Brain microvascular endothelial cell (primary cell): Measurements from ENCODE around the gene TFB1M.
A peak's percentile ranks its signal among the peaks of the same experiment; 100 is the strongest.
"Not testable (repeated sequence)": the region's sequence is repeated elsewhere in the genome, so short reads cannot be mapped to it uniquely, and the experiment has no call there.

Experiments
- DNase-seq: peaks from one replicate; pipeline ENCODE4 v3.0.0-alpha.2; 2020
- H3K27ac ChIP-seq: fragments of 250-450 bp; sonication (Bioruptor Pico); 2 replicates; pipeline ENCODE4 v1.5.1; 2020; ENCODE audit warnings: mild to moderate bottlenecking, moderate library complexity
- H3K27me3 ChIP-seq: fragments of 250-450 bp; sonication (Bioruptor Pico); replicated peaks from 2 replicates; pipeline ENCODE4 v1.5.1; 2020; ENCODE audit warnings: mild to moderate bottlenecking
- H3K36me3 ChIP-seq: fragments of 250-450 bp; sonication (Bioruptor Pico); replicated peaks from 2 replicates; pipeline ENCODE4 v1.5.1; 2020; ENCODE audit warnings: mild to moderate bottlenecking
- H3K4me3 ChIP-seq: 2 replicates; pipeline ENCODE4 v1.5.1; 2011; ENCODE audit warnings: low read depth, mild to moderate bottlenecking, control low read depth, low read length, moderate library complexity
- in situ Hi-C: cut with HindIII; loops from 2 replicates; pipeline ENCODE4 v1.10.0; 2017; ENCODE audit warnings: low sequenced_read_pairs, low pct_ligation_motif_present
- TF ChIP-seq, protein P1 (sequence below): IDR thresholded peaks from 2 replicates; pipeline ENCODE4 v1.5.1; 2011; ENCODE audit warnings: low read depth, mild to moderate bottlenecking, moderate library complexity, low read length, control low read depth, inconsistent platforms; ENCODE audit errors: missing control alignments

Gene TFB1M

DNA sequence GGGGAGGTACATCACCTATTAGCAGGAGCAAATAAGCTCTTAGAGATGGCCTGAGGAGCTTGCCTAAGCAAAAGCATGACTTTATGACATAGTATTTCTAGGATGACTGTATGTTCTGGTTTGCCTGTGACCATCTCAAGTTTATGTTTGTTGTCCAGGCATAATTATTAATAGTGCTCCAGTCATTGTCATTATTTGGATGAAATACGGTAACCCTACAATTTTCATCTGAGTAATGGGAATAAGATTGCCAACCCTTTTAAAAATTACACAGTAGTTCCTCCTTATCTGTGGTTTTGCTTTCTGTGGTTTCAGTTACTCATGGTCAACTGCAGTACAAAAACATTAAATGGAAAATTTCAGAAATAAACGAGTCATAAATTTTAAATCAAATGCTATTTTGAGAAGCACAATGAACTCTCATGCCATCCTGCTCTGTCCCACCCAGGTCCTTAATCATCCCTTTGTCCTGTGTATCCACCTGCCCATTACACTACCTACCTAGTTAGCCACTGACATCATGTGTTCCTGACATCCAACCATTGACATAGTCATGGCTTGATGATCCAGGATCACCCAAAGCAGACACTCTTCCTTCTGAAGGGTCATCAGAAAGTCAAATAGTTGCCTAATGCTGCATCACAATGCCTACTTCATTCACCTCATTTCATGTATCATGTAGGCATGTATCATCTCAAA is 27.0 kb upstream of the TFB1M start:
- H3K36me3 ChIP-seq, result no peaks in the 10 kb centered on the region
- H3K4me3 ChIP-seq, result no peak overlapping the region
- TF ChIP-seq, protein P1, sequence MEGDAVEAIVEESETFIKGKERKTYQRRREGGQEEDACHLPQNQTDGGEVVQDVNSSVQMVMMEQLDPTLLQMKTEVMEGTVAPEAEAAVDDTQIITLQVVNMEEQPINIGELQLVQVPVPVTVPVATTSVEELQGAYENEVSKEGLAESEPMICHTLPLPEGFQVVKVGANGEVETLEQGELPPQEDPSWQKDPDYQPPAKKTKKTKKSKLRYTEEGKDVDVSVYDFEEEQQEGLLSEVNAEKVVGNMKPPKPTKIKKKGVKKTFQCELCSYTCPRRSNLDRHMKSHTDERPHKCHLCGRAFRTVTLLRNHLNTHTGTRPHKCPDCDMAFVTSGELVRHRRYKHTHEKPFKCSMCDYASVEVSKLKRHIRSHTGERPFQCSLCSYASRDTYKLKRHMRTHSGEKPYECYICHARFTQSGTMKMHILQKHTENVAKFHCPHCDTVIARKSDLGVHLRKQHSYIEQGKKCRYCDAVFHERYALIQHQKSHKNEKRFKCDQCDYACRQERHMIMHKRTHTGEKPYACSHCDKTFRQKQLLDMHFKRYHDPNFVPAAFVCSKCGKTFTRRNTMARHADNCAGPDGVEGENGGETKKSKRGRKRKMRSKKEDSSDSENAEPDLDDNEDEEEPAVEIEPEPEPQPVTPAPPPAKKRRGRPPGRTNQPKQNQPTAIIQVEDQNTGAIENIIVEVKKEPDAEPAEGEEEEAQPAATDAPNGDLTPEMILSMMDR, result no peak
- peak; percentile 82 for DNase-seq
- peak overlapping the region; percentile 77 for H3K27ac ChIP-seq
- no peaks in the 10 kb centered on the region for H3K27me3 ChIP-seq
- in situ Hi-C loops, result no loop called here

DNA sequence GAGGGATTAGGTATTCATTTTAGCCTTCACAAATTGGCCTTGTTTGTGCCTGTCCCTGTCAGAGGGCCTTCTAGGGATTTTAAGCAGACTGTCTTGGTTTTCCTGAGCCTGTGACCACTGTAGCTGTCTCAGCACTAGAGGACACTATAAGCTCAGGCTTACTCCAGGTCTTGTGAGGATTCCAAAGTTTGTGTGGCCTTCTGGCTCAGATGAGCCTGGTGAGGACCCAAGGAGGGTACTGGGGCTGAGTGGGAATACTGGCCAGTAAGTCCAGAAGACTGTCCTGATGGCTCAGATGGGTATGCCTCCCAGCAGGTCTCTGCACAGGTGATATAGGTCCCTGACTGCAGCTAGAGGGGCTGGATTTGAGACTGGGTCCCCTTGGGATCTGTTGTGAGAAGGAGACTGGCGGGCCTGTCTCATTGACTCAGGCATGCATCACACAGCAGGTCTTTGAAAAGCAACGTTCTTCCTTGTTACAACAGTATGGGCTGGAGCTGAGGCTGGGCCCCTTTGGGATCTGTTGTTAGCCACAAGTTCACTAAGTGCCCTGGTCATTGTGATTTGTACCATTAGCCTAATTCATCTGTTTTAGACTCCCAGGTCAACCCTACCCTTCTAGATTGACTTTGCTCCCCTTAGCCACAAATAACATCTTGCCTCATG is 26.3 kb upstream of the TFB1M start:
- H3K4me3 ChIP-seq, result no peak overlapping the region
- TF ChIP-seq, protein P1, result peak; percentile 87
- no peaks in the 10 kb centered on the region for H3K36me3 ChIP-seq
- DNase-seq, result peak; percentile 76
- H3K27ac ChIP-seq, result peak overlapping the region; percentile 77
- in situ Hi-C loops, result no loop called here
- H3K27me3 ChIP-seq, result no peaks in the 10 kb centered on the region

DNA sequence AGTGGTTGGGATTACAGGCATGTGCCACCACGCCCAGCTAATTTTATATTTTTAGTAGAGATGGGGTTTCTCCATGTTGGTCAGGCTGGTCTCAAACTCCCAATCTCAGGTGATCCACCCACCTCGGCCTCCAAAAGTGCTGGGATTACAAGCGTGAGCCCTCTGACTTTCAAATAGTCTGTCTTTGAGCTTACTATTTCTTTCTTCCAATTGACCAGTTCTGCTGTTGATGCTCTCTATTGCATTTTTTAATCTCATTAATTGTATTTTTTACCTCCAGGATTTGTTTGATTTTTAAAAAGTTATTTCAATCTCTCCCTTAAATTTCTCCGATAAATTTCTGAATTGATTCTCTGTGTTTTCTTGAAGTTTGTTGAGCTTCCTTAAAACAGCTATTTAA is 25.6 kb upstream of the TFB1M start:
- H3K27me3 ChIP-seq, in situ Hi-C loops, H3K27ac ChIP-seq, DNase-seq, H3K4me3 ChIP-seq, H3K36me3 ChIP-seq: not testable (repeated sequence)

- DNase-seq, in situ Hi-C loops, H3K27ac ChIP-seq, H3K27me3 ChIP-seq, H3K36me3 ChIP-seq, H3K4me3 ChIP-seq: not testable (repeated sequence)
Measured at GRCh38 chr6:155338237-155338636, 24.0 kb upstream of the TFB1M start.

GRCh38 chr6:155335265-155335664 is 21.0 kb upstream of the TFB1M start:
- Histone ChIP-seq H3K4me3 (no peak overlapping the region), H3K36me3 (no peaks in the 10 kb centered on the region), H3K27ac (no peak overlapping the region), H3K27me3 (no peaks in the 10 kb centered on the region)
- no peak for DNase-seq
- TF ChIP-seq, protein P1, result no peak
- in situ Hi-C loops, result no loop called here

DNA sequence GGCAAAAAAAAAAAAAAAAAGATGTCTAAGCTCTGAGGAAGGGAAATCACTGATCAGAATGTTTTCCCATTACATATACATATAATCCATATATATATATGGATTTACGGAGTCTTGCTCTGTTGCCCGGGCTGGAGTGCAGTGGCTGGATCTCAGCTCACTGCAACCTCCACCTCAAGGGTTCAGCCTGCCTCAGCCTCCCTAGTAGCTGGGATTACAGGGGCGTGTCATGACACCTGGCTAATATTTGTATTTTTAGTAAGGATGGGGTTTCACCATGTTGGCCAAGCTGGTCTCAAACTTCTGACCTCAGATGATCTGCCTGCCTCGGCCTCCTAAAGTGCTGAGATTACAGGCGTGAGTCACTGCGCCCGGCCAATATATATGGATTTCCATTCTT is 19.8 kb upstream of the TFB1M start:
- H3K36me3 ChIP-seq, H3K4me3 ChIP-seq, DNase-seq, in situ Hi-C loops, H3K27me3 ChIP-seq, H3K27ac ChIP-seq: not testable (repeated sequence)

- DNase-seq, result no peak
- Histone ChIP-seq H3K36me3 (no peaks in the 10 kb centered on the region), H3K4me3 (no peak overlapping the region), H3K27me3 (no peaks in the 10 kb centered on the region), H3K27ac (no peak overlapping the region)
- in situ Hi-C loops, result no loop called here
- TF ChIP-seq, protein P1, result no peak
Measured at GRCh38 chr6:155333414-155333813, 19.1 kb upstream of the TFB1M start.
